ENCODE results near the gene ENPP1.
A peak's percentile ranks its signal among the peaks of the same experiment; 100 is the strongest.

The ENPP1 gene

DNA sequence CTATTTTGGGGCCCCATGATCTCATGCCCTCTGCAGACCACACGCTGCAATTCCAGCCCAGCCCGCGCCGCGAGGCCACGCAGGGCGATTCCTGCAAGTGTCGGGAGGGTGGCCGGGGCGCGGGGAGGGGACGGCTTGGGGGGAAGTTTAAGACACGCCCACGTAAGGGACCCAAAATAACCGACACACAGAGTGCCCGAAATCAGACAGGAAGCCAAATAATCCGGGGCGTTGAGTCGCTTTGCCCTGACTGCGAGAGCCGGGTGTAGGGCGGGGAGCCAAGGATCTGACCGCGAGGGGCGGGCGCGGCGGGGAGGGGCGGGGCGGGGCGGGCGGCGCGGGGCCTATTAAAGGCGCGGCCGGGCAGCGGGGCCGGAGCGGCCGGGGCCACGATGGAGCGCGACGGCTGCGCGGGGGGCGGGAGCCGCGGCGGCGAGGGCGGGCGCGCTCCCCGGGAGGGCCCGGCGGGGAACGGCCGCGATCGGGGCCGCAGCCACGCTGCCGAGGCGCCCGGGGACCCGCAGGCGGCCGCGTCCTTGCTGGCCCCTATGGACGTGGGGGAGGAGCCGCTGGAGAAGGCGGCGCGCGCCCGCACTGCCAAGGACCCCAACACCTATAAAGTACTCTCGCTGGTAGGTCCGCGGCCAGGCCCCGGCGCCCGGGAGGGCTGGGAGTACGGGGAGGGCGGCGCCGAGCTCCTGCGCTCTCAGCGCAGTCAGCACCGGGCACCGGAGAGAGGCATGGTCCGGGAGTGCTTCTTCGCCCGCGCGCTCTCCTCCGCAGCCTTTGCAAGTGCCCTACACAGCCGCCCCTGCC, at the start of gene ENPP1:
ENPP1 (plus strand) TSS at position 377 of the 816 bp plus-strand sequence; CDS start at position 393, 16 bp downstream.
- Histone ChIP-seq H3K36me3 (ENCODE audit: insufficient read depth, low read length) (no peaks in the 10 kb centered on the region), H3K4me1 (ENCODE audit: control insufficient read depth, insufficient read depth, low read length, unreplicated experiment) (peaks cover 5% of the 10 kb centered on the region), H3K27ac (ENCODE audit: low read depth, low read length) (no peak within 1 kb of the TSS), H3K27me3 (ENCODE audit: insufficient read depth, low read length) (no peaks in the 10 kb centered on the region), H2AFZ (ENCODE audit: low read length, unreplicated experiment) (peak within 1 kb of the TSS; percentile 33), H3K4me3 (ENCODE audit: low read depth, low read length) (peak within 1 kb of the TSS; percentile 87), H3K79me2 (ENCODE audit: control insufficient read depth, insufficient read depth, low read length, unreplicated experiment) (no peaks in the 10 kb centered on the region)

DNA sequence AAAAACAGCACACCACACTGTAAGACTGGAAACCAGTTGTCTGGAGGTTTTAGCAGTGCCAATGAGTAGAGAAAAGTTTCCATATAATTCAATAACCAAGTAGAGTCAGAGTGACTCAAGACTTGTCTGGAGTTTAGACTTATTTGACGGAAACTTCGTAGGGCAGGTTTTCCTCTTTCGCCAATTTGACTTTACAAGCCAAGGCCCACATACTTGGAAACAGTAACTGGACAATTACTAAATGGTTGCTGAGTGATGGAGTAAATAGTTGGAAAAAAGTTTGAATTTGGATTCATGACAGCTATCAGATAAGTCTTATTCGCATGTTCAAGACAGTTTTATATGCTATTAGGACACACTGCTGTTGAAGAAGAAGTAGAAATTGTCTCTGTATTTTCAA, 48.9 kb upstream of the ENPP1 start:
- H3K36me3 ChIP-seq (ENCODE audit: insufficient read depth, low read length), result no peaks in the 10 kb centered on the region
- no peaks in the 10 kb centered on the region for H3K79me2 ChIP-seq (ENCODE audit: control insufficient read depth, insufficient read depth, low read length, unreplicated experiment)
- H3K4me3 ChIP-seq (ENCODE audit: low read depth, low read length), result no peak overlapping the region
- no peak overlapping the region for H3K27ac ChIP-seq (ENCODE audit: low read depth, low read length)
- H2AFZ ChIP-seq (ENCODE audit: low read length, unreplicated experiment), result no peak overlapping the region
- peaks cover 23% of the 10 kb centered on the region for H3K4me1 ChIP-seq (ENCODE audit: control insufficient read depth, insufficient read depth, low read length, unreplicated experiment)
- no peaks in the 10 kb centered on the region for H3K27me3 ChIP-seq (ENCODE audit: insufficient read depth, low read length)

DNA sequence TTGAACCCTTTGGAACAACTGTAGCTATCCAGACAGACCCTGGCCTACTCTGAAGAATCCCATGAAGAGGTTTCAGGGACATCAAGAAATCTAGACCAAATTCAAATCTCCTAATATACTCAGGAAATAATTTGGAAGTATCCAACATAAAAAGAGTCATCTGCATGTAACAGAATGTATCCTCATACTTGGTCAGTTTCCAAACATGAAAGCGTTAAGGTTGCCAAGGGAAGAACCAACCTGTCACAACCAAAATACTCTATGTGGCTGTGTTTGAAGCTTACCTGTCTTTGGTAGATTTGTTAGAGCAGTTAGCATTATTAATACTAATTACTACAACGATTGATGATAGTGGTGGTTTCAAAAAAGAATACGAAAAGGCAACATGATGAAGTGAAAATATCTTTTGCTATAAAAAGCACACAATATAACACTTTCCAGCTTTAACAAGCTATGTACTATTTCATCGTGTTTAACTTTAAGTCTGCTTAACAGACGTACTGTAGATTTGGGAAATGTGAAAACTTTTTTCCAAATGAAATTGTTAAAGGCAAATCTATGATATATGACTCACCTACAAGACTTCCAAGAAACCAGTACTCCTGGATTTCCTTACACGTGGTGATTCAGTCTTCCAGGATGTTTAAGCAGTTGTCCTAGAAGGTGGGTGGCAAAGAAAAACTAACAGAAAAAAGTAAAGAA, 46.6 kb upstream of the ENPP1 start:
- H3K4me1 ChIP-seq (ENCODE audit: control insufficient read depth, insufficient read depth, low read length, unreplicated experiment), result peaks cover 26% of the 10 kb centered on the region
- H3K27me3 ChIP-seq (ENCODE audit: insufficient read depth, low read length), result no peaks in the 10 kb centered on the region
- no peak overlapping the region for H2AFZ ChIP-seq (ENCODE audit: low read length, unreplicated experiment)
- H3K4me3 ChIP-seq (ENCODE audit: low read depth, low read length), result no peak overlapping the region; the same call in 1 of the 2 replicates
- H3K27ac ChIP-seq (ENCODE audit: low read depth, low read length), result no peak overlapping the region
- no peaks in the 10 kb centered on the region for H3K79me2 ChIP-seq (ENCODE audit: control insufficient read depth, insufficient read depth, low read length, unreplicated experiment)
- no peaks in the 10 kb centered on the region for H3K36me3 ChIP-seq (ENCODE audit: insufficient read depth, low read length)

DNA sequence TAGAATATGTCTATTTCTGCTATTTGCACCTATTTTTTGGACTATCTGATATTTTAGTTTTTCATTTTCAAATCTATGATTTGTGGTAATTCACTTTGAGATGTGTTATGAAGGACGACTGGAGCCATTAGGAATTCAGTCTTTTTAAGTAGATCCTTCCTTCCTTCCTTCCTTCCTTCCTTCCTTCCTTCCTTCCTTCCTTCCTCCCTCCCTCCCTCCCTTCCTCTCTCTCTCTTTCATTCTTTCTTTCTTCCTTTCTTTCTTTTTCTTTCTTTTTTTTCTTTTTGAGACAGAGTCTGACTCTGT, 46.1 kb upstream of the ENPP1 start:
- Histone ChIP-seq H2AFZ (ENCODE audit: low read length, unreplicated experiment) (no peak overlapping the region), H3K79me2 (ENCODE audit: control insufficient read depth, insufficient read depth, low read length, unreplicated experiment) (no peaks in the 10 kb centered on the region), H3K4me1 (ENCODE audit: control insufficient read depth, insufficient read depth, low read length, unreplicated experiment) (peaks cover 24% of the 10 kb centered on the region), H3K36me3 (ENCODE audit: insufficient read depth, low read length) (no peaks in the 10 kb centered on the region), H3K27me3 (ENCODE audit: insufficient read depth, low read length) (no peaks in the 10 kb centered on the region), H3K4me3 (ENCODE audit: low read depth, low read length) (no peak overlapping the region), H3K27ac (ENCODE audit: low read depth, low read length) (no peak overlapping the region)

DNA sequence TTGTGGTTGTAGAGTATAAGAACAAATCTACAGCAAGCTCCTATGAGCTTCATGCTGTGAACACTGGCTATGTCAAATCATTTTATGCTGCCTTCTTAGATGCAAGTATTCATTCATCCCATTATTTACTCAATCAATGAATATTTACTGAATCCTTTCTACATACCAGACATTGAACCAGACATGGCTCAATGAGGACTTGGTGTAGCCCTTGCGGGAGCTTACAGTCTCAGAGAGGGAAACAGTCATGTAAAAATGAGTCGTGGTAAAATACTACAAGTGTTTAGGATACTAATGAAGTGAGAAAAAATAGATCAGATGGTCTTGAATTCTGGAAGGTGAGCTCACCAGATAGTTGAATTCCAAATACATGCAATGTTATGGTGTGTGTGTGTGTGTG, 44.8 kb upstream of the ENPP1 start:
- H3K36me3 ChIP-seq (ENCODE audit: insufficient read depth, low read length), result no peaks in the 10 kb centered on the region
- no peaks in the 10 kb centered on the region for H3K27me3 ChIP-seq (ENCODE audit: insufficient read depth, low read length)
- H3K27ac ChIP-seq (ENCODE audit: low read depth, low read length), result no peak overlapping the region
- H3K4me1 ChIP-seq (ENCODE audit: control insufficient read depth, insufficient read depth, low read length, unreplicated experiment), result peaks cover 24% of the 10 kb centered on the region
- H3K4me3 ChIP-seq (ENCODE audit: low read depth, low read length), result no peak overlapping the region
- no peaks in the 10 kb centered on the region for H3K79me2 ChIP-seq (ENCODE audit: control insufficient read depth, insufficient read depth, low read length, unreplicated experiment)
- H2AFZ ChIP-seq (ENCODE audit: low read length, unreplicated experiment), result no peak overlapping the region

DNA sequence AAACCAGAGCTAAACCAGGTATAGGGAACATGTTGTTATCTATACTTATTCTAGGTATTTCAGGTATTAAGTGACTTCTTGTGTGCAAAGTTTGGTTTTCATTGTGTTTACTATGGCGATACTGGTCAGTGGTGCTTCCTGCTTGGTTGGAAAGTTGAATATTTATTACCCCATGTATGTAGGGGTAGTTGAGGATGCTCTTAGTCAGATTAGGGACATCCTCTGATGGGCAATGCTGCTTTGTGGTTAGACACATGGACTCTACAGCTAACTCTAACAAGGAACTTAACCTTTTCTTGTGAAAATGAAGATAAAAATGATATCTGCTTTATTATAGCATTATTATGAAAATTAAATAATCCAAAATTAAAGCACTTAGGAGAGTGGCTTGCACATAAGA, 44.1 kb upstream of the ENPP1 start:
- Histone ChIP-seq H3K27me3 (ENCODE audit: insufficient read depth, low read length) (no peaks in the 10 kb centered on the region), H3K27ac (ENCODE audit: low read depth, low read length) (no peak overlapping the region), H3K4me1 (ENCODE audit: control insufficient read depth, insufficient read depth, low read length, unreplicated experiment) (peaks cover 24% of the 10 kb centered on the region), H3K36me3 (ENCODE audit: insufficient read depth, low read length) (no peaks in the 10 kb centered on the region), H3K79me2 (ENCODE audit: control insufficient read depth, insufficient read depth, low read length, unreplicated experiment) (no peaks in the 10 kb centered on the region), H2AFZ (ENCODE audit: low read length, unreplicated experiment) (no peak overlapping the region), H3K4me3 (ENCODE audit: low read depth, low read length) (no peak overlapping the region)

DNA sequence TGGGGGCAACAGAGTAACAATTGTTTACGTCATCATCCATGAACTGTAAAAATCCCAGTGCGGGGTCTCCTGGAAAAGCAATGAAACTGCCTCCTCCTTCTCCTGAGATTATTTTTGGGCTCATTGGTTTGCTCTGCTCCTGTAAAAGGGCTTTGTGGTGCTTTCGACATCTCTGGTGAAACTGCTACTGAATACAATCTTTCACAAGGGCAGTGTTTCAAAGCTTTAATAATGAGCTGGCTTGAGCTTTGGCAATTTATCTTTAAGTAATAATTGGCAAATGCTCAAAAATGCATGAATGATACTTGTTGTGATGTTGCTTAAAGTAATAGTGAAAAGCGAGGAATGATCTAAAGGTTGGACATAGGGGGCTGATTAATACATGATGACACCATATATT, 43.5 kb upstream of the ENPP1 start:
- no peak overlapping the region for H3K27ac ChIP-seq (ENCODE audit: low read depth, low read length)
- H3K36me3 ChIP-seq (ENCODE audit: insufficient read depth, low read length), result no peaks in the 10 kb centered on the region
- peaks cover 24% of the 10 kb centered on the region for H3K4me1 ChIP-seq (ENCODE audit: control insufficient read depth, insufficient read depth, low read length, unreplicated experiment)
- no peaks in the 10 kb centered on the region for H3K79me2 ChIP-seq (ENCODE audit: control insufficient read depth, insufficient read depth, low read length, unreplicated experiment)
- H2AFZ ChIP-seq (ENCODE audit: low read length, unreplicated experiment), result no peak overlapping the region
- no peak overlapping the region for H3K4me3 ChIP-seq (ENCODE audit: low read depth, low read length)
- no peaks in the 10 kb centered on the region for H3K27me3 ChIP-seq (ENCODE audit: insufficient read depth, low read length)

DNA sequence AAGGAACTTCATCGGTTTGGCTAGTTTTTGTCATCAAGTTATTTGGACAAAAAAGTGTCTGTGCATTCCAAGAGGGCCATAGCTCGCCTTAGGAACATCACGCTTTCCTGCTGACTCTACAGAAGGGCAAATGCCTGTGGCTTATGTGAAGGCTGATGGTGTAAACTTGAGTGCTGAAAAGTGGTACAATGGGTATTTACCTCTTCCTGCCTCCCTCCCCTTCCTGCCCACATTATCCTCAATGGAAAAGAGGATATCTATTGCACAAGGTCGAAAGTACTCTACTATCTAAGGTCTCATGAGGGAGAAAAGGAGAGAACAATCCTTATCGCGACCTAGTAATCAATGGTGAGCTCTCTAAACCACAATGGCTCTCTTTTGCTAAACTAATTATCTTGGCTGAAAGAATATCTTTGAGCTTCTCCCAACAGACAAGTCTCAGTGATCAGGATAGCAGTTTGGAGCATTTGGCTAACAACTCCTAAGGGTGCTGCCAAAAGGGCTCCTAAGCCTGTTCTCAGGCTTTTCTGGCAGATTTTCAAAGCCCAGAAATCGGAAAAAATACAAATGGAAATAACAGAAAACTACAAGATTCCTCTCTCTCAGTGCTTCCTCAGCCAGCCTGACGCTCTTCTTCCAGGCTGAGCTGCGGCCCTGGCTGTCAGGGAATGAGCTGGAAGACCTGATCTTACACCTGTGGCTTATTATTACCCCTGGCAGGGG, 42.6 kb upstream of the ENPP1 start:
- H3K27me3 ChIP-seq (ENCODE audit: insufficient read depth, low read length), result no peaks in the 10 kb centered on the region
- peak overlapping the region; percentile 30 for H2AFZ ChIP-seq (ENCODE audit: low read length, unreplicated experiment)
- no peaks in the 10 kb centered on the region for H3K36me3 ChIP-seq (ENCODE audit: insufficient read depth, low read length)
- H3K27ac ChIP-seq (ENCODE audit: low read depth, low read length), result no peak overlapping the region; the same call in 1 of the 2 replicates
- H3K4me1 ChIP-seq (ENCODE audit: control insufficient read depth, insufficient read depth, low read length, unreplicated experiment), result peaks cover 24% of the 10 kb centered on the region
- no peaks in the 10 kb centered on the region for H3K79me2 ChIP-seq (ENCODE audit: control insufficient read depth, insufficient read depth, low read length, unreplicated experiment)
- H3K4me3 ChIP-seq (ENCODE audit: low read depth, low read length), result no peak overlapping the region

DNA sequence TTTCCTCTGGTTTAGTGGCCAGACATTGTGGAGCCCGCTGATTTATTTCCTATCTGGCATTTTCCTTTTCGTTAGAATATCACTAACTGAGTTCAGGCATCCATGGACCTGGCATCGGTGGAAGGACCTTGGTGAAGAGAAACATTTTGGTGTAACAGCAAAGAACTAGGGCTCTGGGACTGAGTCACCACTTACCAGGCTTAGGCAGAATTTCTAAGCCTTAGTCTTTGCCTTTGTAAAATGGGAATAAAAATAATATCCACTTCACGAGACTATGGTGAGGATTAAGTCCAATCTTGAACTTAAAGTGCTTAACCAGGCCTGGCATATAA, 42.0 kb upstream of the ENPP1 start:
- peak overlapping the region; percentile 30 for H2AFZ ChIP-seq (ENCODE audit: low read length, unreplicated experiment)
- H3K4me3 ChIP-seq (ENCODE audit: low read depth, low read length), result no peak overlapping the region
- peaks cover 21% of the 10 kb centered on the region for H3K4me1 ChIP-seq (ENCODE audit: control insufficient read depth, insufficient read depth, low read length, unreplicated experiment)
- H3K79me2 ChIP-seq (ENCODE audit: control insufficient read depth, insufficient read depth, low read length, unreplicated experiment), result no peaks in the 10 kb centered on the region
- H3K36me3 ChIP-seq (ENCODE audit: insufficient read depth, low read length), result no peaks in the 10 kb centered on the region
- H3K27ac ChIP-seq (ENCODE audit: low read depth, low read length), result no peak overlapping the region
- H3K27me3 ChIP-seq (ENCODE audit: insufficient read depth, low read length), result no peaks in the 10 kb centered on the region

DNA sequence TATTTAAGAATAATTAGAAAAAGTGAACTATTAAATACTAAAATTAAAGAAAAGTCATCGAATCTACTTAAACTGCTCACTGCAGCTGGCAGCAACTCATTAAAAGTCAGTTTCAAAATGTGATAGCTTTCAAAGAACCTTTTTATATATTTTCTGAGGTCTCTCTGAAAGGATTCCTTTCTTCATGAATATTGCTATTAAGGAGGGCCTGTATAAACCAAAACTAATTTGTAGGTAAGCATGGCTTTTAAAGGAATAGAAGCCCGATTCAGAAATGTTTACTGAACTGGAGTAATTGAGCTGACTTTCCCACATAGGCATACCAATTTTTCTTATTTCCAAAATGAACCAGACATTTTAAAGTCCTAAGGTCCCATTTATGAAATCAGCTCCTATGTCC, 41.2 kb upstream of the ENPP1 start:
- H2AFZ ChIP-seq (ENCODE audit: low read length, unreplicated experiment), result no peak overlapping the region
- peaks cover 12% of the 10 kb centered on the region for H3K4me1 ChIP-seq (ENCODE audit: control insufficient read depth, insufficient read depth, low read length, unreplicated experiment)
- H3K27me3 ChIP-seq (ENCODE audit: insufficient read depth, low read length), result no peaks in the 10 kb centered on the region
- H3K79me2 ChIP-seq (ENCODE audit: control insufficient read depth, insufficient read depth, low read length, unreplicated experiment), result no peaks in the 10 kb centered on the region
- no peaks in the 10 kb centered on the region for H3K36me3 ChIP-seq (ENCODE audit: insufficient read depth, low read length)
- no peak overlapping the region for H3K4me3 ChIP-seq (ENCODE audit: low read depth, low read length)
- H3K27ac ChIP-seq (ENCODE audit: low read depth, low read length), result no peak overlapping the region
